Left ventricle myocardium inferior (tissue), 1 donor: ENCODE data around the gene PLXDC2. TPM values are rescaled to one million over a fixed set of nuclear protein-coding genes. Genes with fewer than 3 reads are reported as not detected.

Source experiments
- DNase-seq: peaks from one replicate; pipeline ENCODE4 v3.0.0-alpha.2; 2020
- H3K27ac ChIP-seq: fragments of 200-600 bp; replicated peaks from 2 replicates; pipeline ENCODE4 v1.8.0; 2021
- H3K27me3 ChIP-seq: fragments of 200-600 bp; 2 replicates; pipeline ENCODE4 v1.8.0; 2021; ENCODE audit warnings: low read depth
- H3K36me3 ChIP-seq: fragments of 200-600 bp; 2 replicates; pipeline ENCODE4 v1.8.0; 2021
- H3K4me1 ChIP-seq: fragments of 200-600 bp; 2 replicates; pipeline ENCODE4 v1.8.0; 2021
- H3K4me3 ChIP-seq: fragments of 200-600 bp; 2 replicates; pipeline ENCODE4 v1.8.0; 2021; ENCODE audit warnings: mild to moderate bottlenecking, moderate library complexity
- H3K9me3 ChIP-seq: fragments of 200-600 bp; replicated peaks from 2 replicates; pipeline ENCODE4 v1.8.0; 2021
- CTCF ChIP-seq: fragments of 200-600 bp; IDR thresholded peaks from 2 replicates; pipeline ENCODE4 v1.8.0; 2021; ENCODE audit warnings: antibody characterized with exemption, mild to moderate bottlenecking, borderline replicate concordance
- intact Hi-C: fragments of 100-400 bp; cut with micrococcal nuclease; formaldehyde crosslinking; loops from one replicate; pipeline ENCODE4 v1.11.0; 2022
- total RNA-seq: library from RNA; stranded (reverse); fragmentation: NEBNext Ultra II Directional; extraction: Animal tissue kit (Norgen Biotek cat#: 25700); gene quantifications from one replicate; pipeline ENCODE4 v1.2.1, GENCODE V29; 2021
- donor health status: DM: no; HTN: yes; CAD: no; lungs with severe emphysema.

The PLXDC2 gene
- total RNA-seq, 1 donor from 2014 or later = 16.6 TPM

GRCh38 chr10:20314431-20314830, 498.2 kb downstream of the PLXDC2 start:
- Histone ChIP-seq H3K4me3 (no peak overlapping the region), H3K4me1 (peaks cover 13% of the 10 kb centered on the region), H3K9me3 (peaks cover 9% of the 10 kb centered on the region), H3K27me3 (no peaks in the 10 kb centered on the region), H3K36me3 (no peaks in the 10 kb centered on the region), H3K27ac (no peak overlapping the region)
- no peak for TF ChIP-seq CTCF
- intact Hi-C loops = no loop called here
- DNase-seq = no peak

- Histone ChIP-seq H3K4me3 (no peak overlapping the region), H3K4me1 (no peaks in the 10 kb centered on the region), H3K27me3 (no peaks in the 10 kb centered on the region), H3K27ac (no peak overlapping the region), H3K36me3 (no peaks in the 10 kb centered on the region), H3K9me3 (peaks cover 10% of the 10 kb centered on the region)
- TF ChIP-seq CTCF = no peak
- intact Hi-C loops = no loop called here
- no peak for DNase-seq
Measured at GRCh38 chr10:20327954-20328353, 511.7 kb downstream of the PLXDC2 start.

- Histone ChIP-seq H3K9me3 (peaks cover 22% of the 10 kb centered on the region), H3K36me3 (no peaks in the 10 kb centered on the region), H3K27ac (no peak overlapping the region), H3K4me1 (no peaks in the 10 kb centered on the region), H3K27me3 (no peaks in the 10 kb centered on the region), H3K4me3 (no peak overlapping the region)
- no peak for TF ChIP-seq CTCF
- no peak for DNase-seq
- intact Hi-C loops = no loop called here
Measured at GRCh38 chr10:20330246-20330645, 514.0 kb downstream of the PLXDC2 start.

GRCh38 chr10:20334559-20334958, 518.3 kb downstream of the PLXDC2 start:
- H3K36me3 ChIP-seq = no peaks in the 10 kb centered on the region
- H3K27ac ChIP-seq = no peak overlapping the region
- H3K4me3 ChIP-seq = no peak overlapping the region
- intact Hi-C loops = no loop called here
- peaks cover 39% of the 10 kb centered on the region for H3K9me3 ChIP-seq
- no peak for TF ChIP-seq CTCF
- no peaks in the 10 kb centered on the region for H3K4me1 ChIP-seq
- no peaks in the 10 kb centered on the region for H3K27me3 ChIP-seq
- DNase-seq = no peak
